DOHH2 (cell line): ENCODE results near the gene IGF1R.

Experiments
- H3F3A ChIP-seq: fragments of 200-600 bp; sonication (generic), shearing (Covaris generic); 2 replicates; pipeline ENCODE4 v1.6.0; 2016; ENCODE audit warnings: antibody characterized with exemption, mild to moderate bottlenecking; ENCODE audit not compliant: control insufficient read depth, insufficient read depth
- H3K27ac ChIP-seq: fragments of 200-600 bp; sonication (generic); 2 replicates; pipeline ENCODE4 v1.5.1; 2014; ENCODE audit warnings: low read depth, mild to moderate bottlenecking, low read length, moderate library complexity
- H3K27me3 ChIP-seq: fragments of 200-600 bp; sonication (generic); 2 replicates; pipeline ENCODE4 v1.6.1; 2014; ENCODE audit warnings: mild to moderate bottlenecking, low read length, mixed read lengths; ENCODE audit not compliant: control insufficient read depth
- H3K36me3 ChIP-seq: fragments of 200-600 bp; sonication (generic); 2 replicates; pipeline ENCODE4 v1.6.1; 2014; ENCODE audit warnings: mild to moderate bottlenecking, low read length, moderate library complexity, mixed read lengths; ENCODE audit not compliant: control insufficient read depth
- H3K4me1 ChIP-seq: fragments of 200-600 bp; sonication (generic); 2 replicates; pipeline ENCODE4 v1.6.1; 2014; ENCODE audit warnings: mild to moderate bottlenecking, low read length, mixed read lengths; ENCODE audit not compliant: control insufficient read depth
- H3K4me2 ChIP-seq: fragments of 200-600 bp; sonication (generic); 2 replicates; pipeline ENCODE4 v1.6.0; 2014; ENCODE audit warnings: mild to moderate bottlenecking, low read length, moderate library complexity
- H3K4me3 ChIP-seq: fragments of 200-600 bp; sonication (generic); 2 replicates; pipeline ENCODE4 v1.5.1; 2014; ENCODE audit warnings: mild to moderate bottlenecking, low read length, mixed read lengths
- H3K79me2 ChIP-seq: fragments of 200-600 bp; sonication (generic); 2 replicates; pipeline ENCODE4 v1.6.1; 2014; ENCODE audit warnings: mild to moderate bottlenecking, low read length, mixed read lengths; ENCODE audit not compliant: control insufficient read depth
- H3K9me2 ChIP-seq: fragments of 200-600 bp; sonication (generic); replicated peaks from 2 replicates; pipeline ENCODE4 v1.6.1; 2014; ENCODE audit warnings: mild to moderate bottlenecking, low read length, mixed read lengths; ENCODE audit not compliant: control insufficient read depth
- H3K9me3 ChIP-seq: fragments of 200-600 bp; sonication (generic); 2 replicates; pipeline ENCODE4 v1.6.1; 2014; ENCODE audit warnings: antibody characterized with exemption, low read length, mixed read lengths; ENCODE audit not compliant: control insufficient read depth, insufficient read depth
- H4K20me1 ChIP-seq: fragments of 200-600 bp; sonication (generic); 2 replicates; pipeline ENCODE4 v1.6.0; 2014; ENCODE audit warnings: low read depth, mild to moderate bottlenecking, antibody characterized with exemption, low read length, moderate library complexity; ENCODE audit not compliant: control insufficient read depth, insufficient read depth
- EZH2phosphoT487 ChIP-seq: fragments of 200-600 bp; sonication (generic); IDR thresholded peaks from 2 replicates; pipeline ENCODE4 v1.6.1; 2017; ENCODE audit warnings: borderline replicate concordance, mild to moderate bottlenecking, antibody characterized with exemption, low read length, moderate library complexity, mixed read lengths
- TF ChIP-seq, protein P1 (sequence below): fragments of 200-600 bp; sonication (generic); IDR thresholded peaks from one replicate; pipeline ENCODE4 v1.5.1; 2014; ENCODE audit warnings: antibody characterized with exemption, mild to moderate bottlenecking, low read depth, low read length; ENCODE audit not compliant: poor library complexity, severe bottlenecking

IGF1R gene

DNA sequence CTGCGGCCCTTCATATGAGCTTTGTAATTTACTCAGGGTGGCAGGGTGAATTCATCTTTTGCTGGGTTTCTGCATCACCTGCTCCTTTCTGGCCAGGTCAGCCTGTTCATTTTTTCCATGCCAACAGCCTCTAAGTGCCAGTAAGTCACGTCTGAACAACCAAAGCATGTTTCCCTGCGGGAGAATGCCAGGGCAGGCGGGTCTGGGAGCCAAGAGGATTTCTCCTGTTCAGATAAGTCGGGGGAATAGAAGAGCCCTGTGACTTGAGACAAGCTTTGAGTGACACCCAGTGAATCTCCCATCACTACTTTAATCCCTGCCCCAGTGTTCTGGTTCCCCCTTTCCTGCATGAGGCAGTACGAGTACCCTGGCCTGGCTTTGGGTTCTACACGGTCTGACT, 206.2 kb downstream of the IGF1R start:
- peaks cover 3% of the 10 kb centered on the region; the same call in 1 of the 2 replicates for H3F3A ChIP-seq
- H3K9me2 ChIP-seq: no peaks in the 10 kb centered on the region
- H3K4me2 ChIP-seq: no peak overlapping the region
- peaks cover 35% of the 10 kb centered on the region for H3K4me1 ChIP-seq
- no peak overlapping the region for H3K4me3 ChIP-seq
- H3K27me3 ChIP-seq: 0 out of 2 replicates have a peak, but pooled peaks cover 2% of the 10 kb centered on the region
- no peaks in the 10 kb centered on the region; the same call in 1 of the 2 replicates for H4K20me1 ChIP-seq
- H3K9me3 ChIP-seq: no peaks in the 10 kb centered on the region
- TF ChIP-seq, protein P1, sequence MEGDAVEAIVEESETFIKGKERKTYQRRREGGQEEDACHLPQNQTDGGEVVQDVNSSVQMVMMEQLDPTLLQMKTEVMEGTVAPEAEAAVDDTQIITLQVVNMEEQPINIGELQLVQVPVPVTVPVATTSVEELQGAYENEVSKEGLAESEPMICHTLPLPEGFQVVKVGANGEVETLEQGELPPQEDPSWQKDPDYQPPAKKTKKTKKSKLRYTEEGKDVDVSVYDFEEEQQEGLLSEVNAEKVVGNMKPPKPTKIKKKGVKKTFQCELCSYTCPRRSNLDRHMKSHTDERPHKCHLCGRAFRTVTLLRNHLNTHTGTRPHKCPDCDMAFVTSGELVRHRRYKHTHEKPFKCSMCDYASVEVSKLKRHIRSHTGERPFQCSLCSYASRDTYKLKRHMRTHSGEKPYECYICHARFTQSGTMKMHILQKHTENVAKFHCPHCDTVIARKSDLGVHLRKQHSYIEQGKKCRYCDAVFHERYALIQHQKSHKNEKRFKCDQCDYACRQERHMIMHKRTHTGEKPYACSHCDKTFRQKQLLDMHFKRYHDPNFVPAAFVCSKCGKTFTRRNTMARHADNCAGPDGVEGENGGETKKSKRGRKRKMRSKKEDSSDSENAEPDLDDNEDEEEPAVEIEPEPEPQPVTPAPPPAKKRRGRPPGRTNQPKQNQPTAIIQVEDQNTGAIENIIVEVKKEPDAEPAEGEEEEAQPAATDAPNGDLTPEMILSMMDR: no peak
- H3K36me3 ChIP-seq: no peaks in the 10 kb centered on the region
- no peak overlapping the region for H3K27ac ChIP-seq
- H3K79me2 ChIP-seq: peaks cover 23% of the 10 kb centered on the region

DNA sequence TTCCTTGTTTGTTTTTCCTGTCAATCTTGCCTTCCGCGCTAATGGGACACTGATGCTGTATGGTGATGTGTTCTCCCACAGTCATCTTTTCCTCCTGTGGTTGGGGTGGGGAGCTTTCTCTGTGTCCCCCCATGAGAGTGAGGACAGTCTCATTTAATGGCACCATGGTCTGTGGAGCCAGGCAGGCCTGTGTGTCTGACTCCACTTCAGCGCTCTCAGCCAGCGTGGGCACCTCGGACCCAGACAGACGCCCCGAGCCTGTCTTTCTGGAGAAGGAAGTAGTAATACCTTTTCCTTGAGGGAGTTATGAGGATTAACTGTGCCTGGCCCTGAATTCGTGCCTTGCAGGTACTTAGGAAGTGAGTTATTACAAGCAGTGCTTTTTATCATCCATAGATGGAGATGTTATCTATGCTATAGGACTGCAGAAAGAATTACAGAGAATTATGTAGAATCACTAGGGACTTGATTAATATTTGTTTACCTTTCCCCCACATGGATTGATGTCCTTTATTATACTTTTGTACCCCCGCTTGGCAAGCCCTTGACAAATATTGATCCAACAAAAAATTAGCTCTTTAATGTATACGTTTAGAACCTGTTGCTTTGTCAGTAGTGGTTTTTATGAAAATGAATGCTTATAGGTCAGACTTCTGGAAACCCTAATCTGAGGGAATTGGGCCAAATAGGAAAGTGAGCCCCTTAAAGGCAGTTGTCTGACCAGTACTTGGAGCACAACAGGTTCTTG, 206.9 kb downstream of the IGF1R start:
- no peaks in the 10 kb centered on the region for H3K9me2 ChIP-seq
- TF ChIP-seq EZH2phosphoT487: no peak
- TF ChIP-seq, protein P1: no peak
- H3K27ac ChIP-seq: no peak overlapping the region
- H3K9me3 ChIP-seq: no peaks in the 10 kb centered on the region
- no peak overlapping the region for H3K4me2 ChIP-seq
- peaks cover 23% of the 10 kb centered on the region for H3K79me2 ChIP-seq
- peaks cover 35% of the 10 kb centered on the region for H3K4me1 ChIP-seq
- no peak overlapping the region for H3K4me3 ChIP-seq
- no peaks in the 10 kb centered on the region for H3K36me3 ChIP-seq
- no peaks in the 10 kb centered on the region; the same call in 1 of the 2 replicates for H4K20me1 ChIP-seq
- H3F3A ChIP-seq: peaks cover 3% of the 10 kb centered on the region; the same call in 1 of the 2 replicates
- 0 out of 2 replicates have a peak, but pooled peaks cover 2% of the 10 kb centered on the region for H3K27me3 ChIP-seq

GRCh38 chr15:98855815-98856531, 207.6 kb downstream of the IGF1R start:
- no peaks in the 10 kb centered on the region; the same call in none of the 2 replicates for H4K20me1 ChIP-seq
- H3K4me3 ChIP-seq: no peak overlapping the region
- H3K4me1 ChIP-seq: peaks cover 28% of the 10 kb centered on the region
- no peak overlapping the region for H3K27ac ChIP-seq
- no peaks in the 10 kb centered on the region for H3K9me3 ChIP-seq
- 0 out of 2 replicates have a peak, but pooled peaks cover 2% of the 10 kb centered on the region for H3K27me3 ChIP-seq
- H3F3A ChIP-seq: peaks cover 3% of the 10 kb centered on the region; the same call in 1 of the 2 replicates
- TF ChIP-seq, protein P1: no peak
- no peak for TF ChIP-seq EZH2phosphoT487
- H3K36me3 ChIP-seq: no peaks in the 10 kb centered on the region
- H3K79me2 ChIP-seq: peaks cover 23% of the 10 kb centered on the region
- no peak overlapping the region for H3K4me2 ChIP-seq
- no peaks in the 10 kb centered on the region for H3K9me2 ChIP-seq
